Breast epithelium (tissue), 4 donors: ENCODE data around the gene TDRD12. TPM values are rescaled to one million over a fixed set of nuclear protein-coding genes. Genes with fewer than 3 reads are reported as not detected.
A peak's percentile ranks its signal among the peaks of the same experiment; 100 is the strongest.

Experiments
- DNase-seq, 2 donors: peaks; one replicate each; pipeline ENCODE4 v3.0.0-alpha.2; 2019; ENCODE audit warnings: low spot score in 2 of 2
- H3K27ac ChIP-seq, 2 donors: fragments of 200-600 bp; sonication (generic) in 1 of 2; one replicate each; pipeline ENCODE4 v1.5.1; 2016 to 2019; ENCODE audit warnings: mild to moderate bottlenecking in 1 of 2
- H3K27me3 ChIP-seq, 2 donors: fragments of 200-600 bp; sonication (generic) in 1 of 2; one replicate each; pipeline versions ENCODE4 v1.5.1 to v1.6.0; 2017 to 2019; ENCODE audit warnings: control low read depth in 1 of 2, mild to moderate bottlenecking in 1 of 2
- H3K36me3 ChIP-seq: fragments of 200-600 bp; one replicate; pipeline ENCODE4 v1.5.1; 2019
- H3K4me1 ChIP-seq, 2 donors: fragments of 200-600 bp; sonication (generic); one replicate each; pipeline ENCODE4 v1.5.1; 2016 to 2019; ENCODE audit warnings: control low read depth in 1 of 2
- H3K4me3 ChIP-seq, 3 donors: fragments of 200-600 bp; sonication (generic); 1 replicate in 2 of 3; 2 replicates in 1 of 3; pipeline ENCODE4 v1.5.1; 2016 to 2019; ENCODE audit warnings: mild to moderate bottlenecking in 3 of 3, moderate library complexity in 2 of 3
- H3K9me3 ChIP-seq, 2 donors: fragments of 200-600 bp; sonication (generic) in 1 of 2; one replicate each; pipeline ENCODE4 v1.5.1; 2016 to 2019; ENCODE audit warnings: control low read depth in 1 of 2
- POLR2A ChIP-seq: fragments of 450-650 bp; IDR thresholded peaks from one replicate; pipeline ENCODE4 v1.6.1; 2016; ENCODE audit warnings: antibody characterized with exemption, mild to moderate bottlenecking, moderate library complexity
- POLR2AphosphoS5 ChIP-seq, 3 donors: sonication (generic); formaldehyde crosslinking; IDR thresholded peaks; one replicate each; pipeline ENCODE4 v1.6.1; 2017; ENCODE audit warnings: antibody characterized with exemption in 3 of 3
- intact Hi-C: fragments of 100-400 bp; cut with DNase I; formaldehyde crosslinking; loops from one replicate; pipeline ENCODE4 v1.15.1; 2023; ENCODE audit warnings: low total_unique reads
- total RNA-seq, 3 donors: library from RNA; depleted of rRNA; stranded (reverse); fragments of >200 nt; gene quantifications; one replicate each; pipeline ENCODE4 v1.1.0, GENCODE V29; 2016
- TF ChIP-seq, protein P1 (sequence below), 3 donors: fragments of 450-650 bp; IDR thresholded peaks; one replicate each; pipeline ENCODE4 v1.5.1; 2016 to 2017; ENCODE audit warnings: antibody characterized with exemption in 3 of 3, mild to moderate bottlenecking in 3 of 3, moderate library complexity in 3 of 3

Gene TDRD12
- total RNA-seq, 3 donors from 2014 or later: 2.0 to 2.3 TPM; not detected in 1

- Histone ChIP-seq H3K9me3 (no peaks in the 10 kb centered on the region), H3K27me3 (no peaks in the 10 kb centered on the region), H3K27ac (no peak overlapping the region), H3K4me1 (no peaks in the 10 kb centered on the region), H3K4me3 (no peak overlapping the region), H3K36me3 (no peaks in the 10 kb centered on the region)
- intact Hi-C loops: no loop called here
- DNase-seq: no peak
- TF ChIP-seq POLR2A (no peak), POLR2AphosphoS5 (IDR thresholded peaks at IDR 0.05) (no peak)
Observed at GRCh38 chr19:32800191-32800590, 80.6 kb downstream of the TDRD12 start.

DNA sequence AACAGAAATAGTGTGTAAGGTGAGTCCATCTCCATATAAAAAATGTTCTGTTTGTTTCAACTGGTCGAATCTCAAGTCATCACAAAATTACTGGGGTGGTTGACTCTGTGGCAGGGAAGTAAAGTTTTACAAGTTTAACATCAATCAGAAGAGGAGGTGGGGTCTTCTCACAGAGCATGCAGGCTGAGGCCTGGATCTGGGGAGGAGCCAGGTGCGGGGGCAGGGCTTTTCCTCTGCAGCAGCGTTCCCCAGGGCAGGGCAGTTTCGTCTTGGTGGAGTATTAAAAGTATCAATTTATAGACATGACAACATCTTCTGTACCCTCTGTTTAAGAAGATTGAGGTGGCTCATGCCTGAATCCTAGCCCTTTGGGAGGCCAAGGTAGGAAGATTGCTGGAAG is 81.2 kb downstream of the TDRD12 start:
- DNase-seq: no peak
- H3K9me3 ChIP-seq: no peaks in the 10 kb centered on the region
- H3K4me3 ChIP-seq: no peak overlapping the region
- intact Hi-C loops: no loop called here
- H3K4me1 ChIP-seq: no peaks in the 10 kb centered on the region
- H3K27me3 ChIP-seq: no peaks in the 10 kb centered on the region
- no peaks in the 10 kb centered on the region for H3K36me3 ChIP-seq
- H3K27ac ChIP-seq: no peak overlapping the region
- TF ChIP-seq, protein P1, sequence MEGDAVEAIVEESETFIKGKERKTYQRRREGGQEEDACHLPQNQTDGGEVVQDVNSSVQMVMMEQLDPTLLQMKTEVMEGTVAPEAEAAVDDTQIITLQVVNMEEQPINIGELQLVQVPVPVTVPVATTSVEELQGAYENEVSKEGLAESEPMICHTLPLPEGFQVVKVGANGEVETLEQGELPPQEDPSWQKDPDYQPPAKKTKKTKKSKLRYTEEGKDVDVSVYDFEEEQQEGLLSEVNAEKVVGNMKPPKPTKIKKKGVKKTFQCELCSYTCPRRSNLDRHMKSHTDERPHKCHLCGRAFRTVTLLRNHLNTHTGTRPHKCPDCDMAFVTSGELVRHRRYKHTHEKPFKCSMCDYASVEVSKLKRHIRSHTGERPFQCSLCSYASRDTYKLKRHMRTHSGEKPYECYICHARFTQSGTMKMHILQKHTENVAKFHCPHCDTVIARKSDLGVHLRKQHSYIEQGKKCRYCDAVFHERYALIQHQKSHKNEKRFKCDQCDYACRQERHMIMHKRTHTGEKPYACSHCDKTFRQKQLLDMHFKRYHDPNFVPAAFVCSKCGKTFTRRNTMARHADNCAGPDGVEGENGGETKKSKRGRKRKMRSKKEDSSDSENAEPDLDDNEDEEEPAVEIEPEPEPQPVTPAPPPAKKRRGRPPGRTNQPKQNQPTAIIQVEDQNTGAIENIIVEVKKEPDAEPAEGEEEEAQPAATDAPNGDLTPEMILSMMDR (IDR thresholded peaks at IDR 0.05): no peak
- TF ChIP-seq POLR2A (no peak), POLR2AphosphoS5 (IDR thresholded peaks at IDR 0.05) (no peak)

DNA sequence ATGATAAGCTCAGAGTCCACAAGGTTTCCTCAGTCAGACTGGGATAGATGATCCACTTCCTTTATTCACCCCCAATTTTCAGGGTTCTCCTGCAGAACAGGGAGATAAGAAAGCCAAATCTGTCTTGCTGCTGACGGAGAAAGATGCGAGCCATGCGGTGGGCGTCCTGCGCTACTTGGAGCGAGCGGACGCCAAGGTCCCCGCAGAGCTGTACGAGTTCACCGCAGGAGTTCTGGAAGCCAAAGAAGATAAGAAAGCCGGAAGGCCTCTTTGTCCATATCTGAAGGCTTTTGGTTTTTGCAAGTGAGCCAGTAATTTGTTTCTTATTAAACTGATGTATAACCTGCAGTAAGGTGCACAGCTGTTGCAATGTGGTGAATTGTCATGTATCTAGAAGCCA is 83.3 kb downstream of the TDRD12 start:
- no peak overlapping the region for H3K27ac ChIP-seq
- TF ChIP-seq POLR2AphosphoS5 (IDR thresholded peaks at IDR 0.05) (no peak), POLR2A (no peak)
- H3K27me3 ChIP-seq: no peaks in the 10 kb centered on the region
- H3K4me1 ChIP-seq: no peaks in the 10 kb centered on the region
- no peak overlapping the region for H3K4me3 ChIP-seq
- no peak for DNase-seq
- no peaks in the 10 kb centered on the region for H3K36me3 ChIP-seq
- intact Hi-C loops: no loop called here
- H3K9me3 ChIP-seq: no peaks in the 10 kb centered on the region

DNA sequence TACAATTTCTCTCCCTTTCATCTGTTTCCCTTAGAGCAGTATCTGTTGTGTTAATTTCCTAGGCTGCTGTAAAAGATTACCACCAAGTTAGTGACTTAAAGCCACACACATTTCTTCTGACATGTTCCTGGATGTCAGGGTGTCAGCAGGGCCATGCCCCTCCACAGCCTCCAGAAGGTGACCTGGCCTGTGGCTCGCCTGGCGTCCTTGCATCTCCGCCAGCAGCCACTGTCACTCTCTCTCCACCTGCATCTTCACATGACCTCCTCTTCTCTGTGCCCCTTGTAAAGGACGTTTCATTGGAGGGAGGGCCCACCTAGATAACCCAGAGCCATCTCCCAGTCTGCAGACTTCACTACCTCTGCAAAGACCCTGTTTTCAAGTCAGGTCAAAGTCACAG is 88.7 kb downstream of the TDRD12 start:
- intact Hi-C loops: no loop called here
- Histone ChIP-seq H3K36me3 (no peaks in the 10 kb centered on the region), H3K4me1 (no peaks in the 10 kb centered on the region), H3K27ac (no peak overlapping the region), H3K9me3 (no peaks in the 10 kb centered on the region), H3K4me3 (no peak overlapping the region), H3K27me3 (no peaks in the 10 kb centered on the region)
- no peak for DNase-seq
- TF ChIP-seq POLR2A (no peak), POLR2AphosphoS5 (IDR thresholded peaks at IDR 0.05) (no peak)
- TF ChIP-seq, protein P1 (IDR thresholded peaks at IDR 0.05): no peak

DNA sequence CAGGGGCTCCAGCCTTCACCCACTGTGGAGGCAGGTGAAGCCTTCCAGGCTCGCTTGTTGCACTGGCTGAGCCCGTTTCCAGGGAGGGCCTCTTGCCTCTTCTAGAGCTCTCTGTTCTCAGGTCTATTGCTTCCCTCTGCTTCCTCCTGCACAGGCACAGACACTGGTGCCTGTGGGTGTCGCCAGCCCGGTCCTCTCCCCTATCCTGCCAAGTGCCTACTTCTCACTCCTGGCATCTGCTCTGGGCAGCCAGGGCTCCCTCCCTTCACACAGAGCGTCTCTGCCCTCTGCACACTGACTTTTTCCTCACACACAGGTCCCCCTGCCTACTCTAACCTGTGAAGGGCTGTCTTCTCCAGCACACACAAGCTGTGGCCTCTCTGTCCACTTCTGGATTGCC is 89.7 kb downstream of the TDRD12 start:
- peak overlapping the region in 1 of 3 donors; percentile 5 for H3K4me3 ChIP-seq
- TF ChIP-seq, protein P1 (IDR thresholded peaks at IDR 0.05): no peak
- TF ChIP-seq POLR2AphosphoS5 (IDR thresholded peaks at IDR 0.05): no peak
- TF ChIP-seq POLR2A: no peak
- no peak for DNase-seq
- no peaks in the 10 kb centered on the region for H3K36me3 ChIP-seq
- no peaks in the 10 kb centered on the region for H3K9me3 ChIP-seq
- H3K4me1 ChIP-seq: no peaks in the 10 kb centered on the region
- intact Hi-C loops: no loop called here
- H3K27me3 ChIP-seq: no peaks in the 10 kb centered on the region
- H3K27ac ChIP-seq: no peak overlapping the region

- H3K27ac ChIP-seq: no peak overlapping the region
- no peaks in the 10 kb centered on the region for H3K9me3 ChIP-seq
- no peaks in the 10 kb centered on the region for H3K36me3 ChIP-seq
- no peaks in the 10 kb centered on the region for H3K27me3 ChIP-seq
- intact Hi-C loops: no loop called here
- no peaks in the 10 kb centered on the region for H3K4me1 ChIP-seq
- H3K4me3 ChIP-seq: peak overlapping the region in 1 of 3 donors; percentile 5
- TF ChIP-seq POLR2AphosphoS5 (IDR thresholded peaks at IDR 0.05): no peak
- TF ChIP-seq POLR2A: no peak
- TF ChIP-seq, protein P1 (IDR thresholded peaks at IDR 0.05): no peak
- no peak for DNase-seq
Observed at GRCh38 chr19:32809754-32810153, 90.2 kb downstream of the TDRD12 start.
